IPS-NIHi7 (cell line): ENCODE results near the gene SARS2.
A peak's percentile ranks its signal among the peaks of the same experiment; 100 is the strongest.
"Not testable (repeated sequence)": the region's sequence is repeated elsewhere in the genome, so short reads cannot be mapped to it uniquely, and the experiment has no call there.

ENCODE experiments used
- DNase-seq: peaks from one replicate; pipeline ENCODE4 v3.0.0; 2012; ENCODE audit warnings: mixed read lengths; ENCODE audit errors: extremely low spot score

Gene SARS2

GRCh38 chr19:38929929-38930775, at the start of gene SARS2:
Gene SARS2, minus strand, starts transcription at chr19:38930763. Its CDS starts 27 bp downstream, at chr19:38930736.
- peak; percentile 98 for DNase-seq

- DNase-seq = no peak
Observed at GRCh38 chr19:38979812-38980211, 49.2 kb upstream of the SARS2 start.

DNA sequence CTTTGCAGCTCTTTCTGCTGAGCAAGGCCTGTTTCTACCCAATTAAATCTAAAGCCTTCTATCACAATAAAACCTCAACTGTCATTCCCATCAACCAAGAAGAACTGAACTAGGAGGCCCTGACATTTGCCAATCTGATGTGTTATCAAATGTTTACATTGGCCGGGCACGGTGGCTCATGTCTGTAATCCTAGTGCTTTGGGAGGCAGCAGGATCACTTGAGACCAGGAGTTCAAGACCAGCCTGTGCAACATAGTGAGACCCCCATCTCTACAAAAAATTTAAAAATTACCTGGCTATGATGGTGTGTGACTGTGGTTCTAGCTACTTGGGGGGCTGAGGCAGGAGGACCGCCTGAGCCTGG, 47.7 kb upstream of the SARS2 start:
- DNase-seq = no peak

GRCh38 chr19:38977445-38978325, 47.1 kb upstream of the SARS2 start:
- DNase-seq = no peak

DNA sequence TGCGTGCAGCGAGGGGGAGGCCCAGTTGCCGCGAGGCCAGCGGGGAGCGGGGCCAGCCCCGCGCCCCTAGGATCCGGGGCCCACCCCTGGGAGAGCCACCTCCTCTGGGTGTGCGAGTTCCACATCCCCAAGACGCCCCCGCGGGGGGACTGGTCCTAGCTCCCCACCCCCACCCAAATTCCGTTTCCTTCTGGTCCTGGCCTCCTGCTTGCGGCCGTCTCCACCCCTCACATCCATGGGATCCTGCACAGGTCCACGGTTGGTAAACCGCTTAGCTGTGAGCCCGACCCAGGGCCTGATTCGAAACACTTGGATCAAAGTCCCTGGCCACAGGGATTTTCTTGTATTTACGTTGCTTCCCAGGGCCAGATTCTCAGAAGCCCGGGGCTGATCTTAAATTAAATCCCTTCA, 45.3 kb upstream of the SARS2 start:
- peak; percentile 30 for DNase-seq

DNA sequence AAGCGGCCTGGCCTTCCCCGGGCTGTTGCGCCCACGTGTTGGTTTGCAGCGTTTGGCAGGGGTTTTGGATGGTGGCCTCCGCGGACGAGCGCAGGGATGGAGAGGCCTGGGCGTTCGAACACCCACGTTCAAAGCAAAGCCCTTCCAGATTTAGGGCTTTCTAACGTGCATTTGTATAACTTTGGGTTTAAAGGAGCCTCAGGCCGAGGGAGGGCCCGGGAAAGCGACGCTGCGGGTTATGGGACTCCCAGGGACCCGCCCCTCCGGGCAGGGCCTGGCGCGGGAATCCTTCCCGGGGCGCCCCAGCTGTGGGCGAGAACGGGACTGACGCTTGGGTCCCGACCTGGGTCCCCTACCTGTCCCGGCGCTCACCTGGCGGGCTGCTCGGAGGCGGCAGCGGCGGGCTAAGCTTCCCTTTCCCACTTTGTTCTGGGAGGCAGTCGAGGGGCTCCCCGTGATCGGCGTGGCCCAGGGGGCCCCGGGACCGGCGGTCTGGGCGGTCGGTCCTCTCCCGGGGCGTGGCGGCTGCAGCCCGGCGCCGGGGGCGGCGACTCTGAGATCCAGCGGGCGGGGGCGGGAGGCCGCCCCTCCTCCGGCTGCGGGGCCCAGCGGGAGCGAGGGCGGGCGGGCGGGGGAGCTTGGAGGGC, 44.8 kb upstream of the SARS2 start, which contains the start of gene FBXO17:
TSS of gene FBXO17 (minus strand) at position 529 of the 647 bp plus-strand sequence. CDS start 25,423 bp downstream, outside the sequence.
- DNase-seq = peak; percentile 79

- DNase-seq = no peak
Observed at GRCh38 chr19:38974624-38975213, 44.2 kb upstream of the SARS2 start.

DNA sequence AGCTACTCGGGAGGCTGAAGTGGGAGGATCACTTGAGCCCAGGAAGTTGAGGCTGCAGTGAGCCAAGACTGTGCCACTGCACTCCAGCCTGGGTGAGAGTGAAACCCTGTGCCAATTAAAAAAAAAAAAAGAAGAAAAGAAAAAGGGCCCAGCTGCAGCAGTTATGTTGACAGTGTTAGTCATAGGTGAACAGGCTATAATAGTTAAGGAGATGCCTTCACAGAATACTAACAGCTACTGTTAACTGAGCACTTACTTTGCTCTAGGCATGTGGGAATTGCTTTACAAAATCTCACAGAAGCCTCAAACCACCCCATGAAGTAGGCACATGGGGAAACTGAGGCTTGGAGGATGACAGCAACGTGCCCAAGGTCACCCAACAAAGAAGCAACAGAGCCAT, 41.1 kb upstream of the SARS2 start:
- DNase-seq = no peak

DNA sequence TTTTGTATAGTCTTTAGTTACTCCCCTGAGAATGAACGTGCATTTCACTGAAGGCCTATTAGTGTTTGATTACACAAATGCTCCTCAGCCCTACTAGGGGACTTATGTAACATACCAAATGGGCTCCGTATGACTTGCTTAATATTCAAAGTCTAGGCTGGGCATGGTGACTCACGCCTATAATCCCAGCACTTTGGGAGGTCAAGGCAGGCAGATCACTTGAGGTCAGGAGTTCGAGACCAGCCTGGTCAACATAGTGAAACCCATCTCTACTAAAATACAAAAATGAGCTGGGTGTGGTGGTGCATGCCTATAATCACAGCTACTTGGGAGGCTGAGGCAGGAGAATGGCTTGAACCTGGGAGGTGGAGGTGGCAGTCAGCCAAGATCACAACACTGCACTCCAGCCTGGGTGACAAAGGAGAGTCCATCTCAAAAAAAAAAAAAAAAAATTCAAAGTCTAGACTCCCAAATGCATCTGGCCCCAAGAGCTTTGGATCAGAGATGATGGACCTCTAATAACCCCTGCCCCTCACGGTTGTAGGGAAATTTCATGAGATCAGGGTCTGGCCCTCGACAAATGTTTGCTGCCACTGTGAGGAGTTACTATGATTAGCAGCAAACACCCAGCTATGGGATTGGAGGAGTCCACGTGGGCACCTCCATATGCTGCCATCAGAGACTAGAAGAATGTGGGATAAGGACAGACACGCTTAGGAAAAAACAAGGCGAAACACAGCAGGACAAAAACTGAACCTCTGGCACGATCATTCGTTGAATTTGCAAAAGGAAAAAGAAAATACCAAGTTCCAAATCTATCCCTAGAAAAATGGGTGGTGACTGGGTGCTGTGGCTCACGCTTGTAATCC, 40.3 kb upstream of the SARS2 start:
- no peak for DNase-seq

DNA sequence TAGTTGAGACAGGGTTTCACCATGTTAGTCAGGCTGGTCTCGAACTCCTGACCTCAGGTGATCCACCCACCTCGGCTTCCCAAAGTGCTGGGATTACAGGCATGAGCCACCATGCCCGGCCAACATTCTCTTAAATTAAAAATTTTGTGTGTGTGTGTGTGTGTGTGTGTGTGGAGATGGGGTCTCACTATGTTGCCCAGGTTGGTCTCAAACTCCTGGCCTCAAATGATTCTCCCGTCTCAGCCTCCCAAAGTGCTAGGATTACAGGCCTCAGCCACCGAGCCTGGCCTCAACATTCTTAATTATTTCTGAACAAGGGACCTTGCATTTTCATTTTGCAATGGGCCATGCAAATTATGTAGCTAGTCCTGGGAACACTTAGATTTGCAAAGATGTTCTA, 35.6 kb upstream of the SARS2 start:
- DNase-seq = not testable (repeated sequence)

DNA sequence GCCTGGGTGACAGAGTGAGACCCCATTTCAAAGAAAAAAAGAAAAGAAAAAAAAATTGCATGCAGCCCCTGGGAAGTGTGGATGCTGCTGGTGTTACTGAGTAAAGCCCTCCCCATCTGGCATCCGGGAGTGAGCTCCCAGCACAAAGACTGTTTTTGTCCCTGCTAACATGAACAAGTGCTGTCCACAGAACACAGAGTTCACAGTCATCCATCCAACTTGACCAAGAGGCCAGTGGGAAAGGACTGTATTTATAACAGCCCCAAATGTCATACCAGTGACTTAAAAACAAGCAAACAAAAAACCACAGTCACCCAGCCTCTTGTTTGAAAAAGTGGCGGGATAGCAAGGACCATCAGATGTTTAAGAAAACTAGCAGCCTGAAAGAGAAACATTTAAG, 34.2 kb upstream of the SARS2 start:
- no peak for DNase-seq

GRCh38 chr19:38959618-38960017, 29.1 kb upstream of the SARS2 start:
- DNase-seq = no peak

DNA sequence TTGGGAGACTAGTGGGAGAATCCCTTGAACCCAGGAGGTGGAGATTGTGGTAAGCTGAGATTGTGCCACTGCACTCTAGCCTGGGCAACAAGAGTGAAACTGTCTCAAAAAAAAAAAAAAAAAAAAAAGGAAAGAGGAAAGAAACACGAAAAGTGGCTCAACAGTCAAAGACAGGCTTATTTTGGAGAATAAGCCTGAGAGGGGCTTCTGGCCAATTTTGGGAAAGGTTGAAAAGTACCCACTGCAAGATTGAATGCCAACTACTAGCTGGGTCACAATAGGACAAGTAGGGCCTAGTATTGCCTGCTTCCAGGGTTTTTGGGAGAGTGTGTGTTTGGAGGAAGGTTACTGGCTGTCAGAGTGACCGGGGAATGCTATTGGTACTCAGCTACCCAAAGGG, 27.7 kb upstream of the SARS2 start:
- DNase-seq = no peak

DNA sequence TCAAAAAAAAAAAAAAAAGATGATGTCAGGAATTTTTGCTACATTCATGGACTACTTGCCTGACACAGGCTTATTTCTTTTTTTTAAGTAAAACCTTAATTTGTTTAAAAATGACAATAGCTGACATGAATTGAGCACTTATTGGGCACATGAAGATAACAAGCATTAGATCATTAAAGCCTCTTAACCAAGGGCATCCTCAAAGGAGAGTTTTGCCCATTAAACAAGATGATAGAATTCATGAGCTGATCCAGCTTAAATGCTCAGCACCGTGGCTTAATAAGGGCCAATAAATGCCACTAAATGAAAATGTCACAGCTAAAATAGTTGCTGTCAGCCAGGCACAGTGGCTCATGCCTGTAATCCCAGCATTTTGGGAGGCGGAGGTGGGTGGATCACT, 25.7 kb upstream of the SARS2 start:
- no peak for DNase-seq

GRCh38 chr19:38953677-38954076, 23.1 kb upstream of the SARS2 start:
- DNase-seq = no peak

DNA sequence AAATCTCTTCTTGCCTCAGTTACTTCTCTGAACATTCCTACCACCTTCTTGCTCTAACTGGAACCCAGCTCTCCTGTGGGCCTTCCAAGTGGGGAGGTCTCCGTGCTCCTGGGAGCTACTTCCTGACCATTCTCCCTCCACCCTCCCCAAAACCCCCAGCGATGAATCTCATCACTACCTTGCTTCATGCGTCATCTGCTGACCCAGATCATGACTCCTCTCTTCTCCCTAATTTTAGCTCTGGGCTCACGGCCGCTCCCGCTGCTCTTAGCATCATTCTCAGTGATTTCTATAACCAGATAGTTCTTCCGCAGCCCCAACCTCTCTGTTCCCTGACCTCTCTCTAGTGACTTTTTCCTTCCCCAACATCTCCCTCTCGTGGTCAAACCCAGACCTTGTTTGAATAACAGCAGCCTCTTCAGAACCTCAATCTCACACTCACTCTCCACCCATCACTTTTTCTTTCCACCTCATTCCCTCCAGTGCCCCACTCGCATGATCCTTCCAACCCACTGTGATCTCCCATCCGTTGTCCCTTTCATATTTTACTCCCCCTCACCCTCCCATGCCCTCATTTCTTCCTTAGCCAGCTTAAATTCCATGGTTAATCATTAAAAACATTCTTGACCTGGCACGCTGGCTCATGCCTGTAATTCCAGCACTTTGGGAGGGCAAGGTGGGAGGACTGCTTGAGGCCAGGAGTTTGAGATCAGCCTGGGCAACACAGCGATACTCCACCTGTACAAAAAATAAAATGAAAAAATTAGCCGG, 22.0 kb upstream of the SARS2 start:
- DNase-seq = peak; percentile 61

DNA sequence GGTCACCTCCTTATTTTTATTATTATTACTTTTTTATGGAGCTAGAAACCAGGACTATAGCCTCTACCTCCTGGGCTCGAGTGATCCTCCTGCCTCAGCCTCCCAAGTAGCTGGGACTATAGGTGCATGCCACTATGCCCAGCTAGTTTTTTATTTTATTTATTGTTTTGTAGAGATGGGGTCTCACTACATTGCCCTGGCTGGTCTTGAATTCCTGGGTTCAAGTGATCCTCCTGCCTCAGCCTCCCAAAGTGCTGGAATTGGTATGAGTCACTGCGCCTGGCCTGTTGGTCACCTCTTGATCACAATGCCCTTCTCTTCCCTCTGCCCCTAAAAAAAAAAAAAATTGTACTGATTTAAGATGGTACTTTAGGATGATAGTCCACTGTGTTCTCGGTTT, 20.6 kb upstream of the SARS2 start:
- DNase-seq = no peak

DNA sequence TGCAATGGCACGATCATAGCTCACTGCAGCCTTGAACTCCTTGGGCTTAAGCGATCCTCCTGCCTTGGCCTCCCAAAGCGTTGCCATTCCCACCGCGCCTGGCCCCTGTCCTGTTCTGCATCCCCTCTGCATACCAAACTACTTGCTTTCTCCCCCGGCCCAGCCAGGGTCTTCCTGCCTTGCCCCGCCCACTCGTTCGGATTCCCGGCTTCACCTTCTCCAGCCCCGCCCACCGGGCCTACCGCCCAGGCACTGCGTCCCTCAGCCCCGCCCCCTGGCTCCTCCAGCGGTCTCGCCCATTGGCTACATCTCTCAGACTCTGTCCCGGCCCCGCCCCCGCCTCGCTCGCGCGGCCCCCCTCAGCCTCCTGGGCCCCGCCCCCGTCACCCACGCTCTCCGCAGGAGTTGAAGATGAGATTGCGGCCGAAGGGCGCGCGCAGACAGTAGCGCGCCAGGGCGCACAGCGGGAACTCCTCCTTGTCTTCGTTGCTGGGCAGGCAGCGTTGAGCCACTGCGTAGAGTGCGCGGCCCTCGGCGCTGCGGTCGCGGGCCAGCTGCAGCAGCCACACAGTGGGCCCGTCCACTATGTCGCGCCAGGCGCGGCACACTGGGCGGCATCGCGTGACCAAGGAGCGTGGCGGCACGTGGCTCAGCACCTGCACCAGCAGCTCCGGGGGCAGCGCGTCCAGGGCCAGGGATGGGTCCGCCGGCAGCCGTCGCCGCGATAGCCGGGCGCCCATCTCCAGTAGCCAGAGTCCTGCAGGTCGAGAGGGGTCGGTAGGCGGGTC, 19.2 kb upstream of the SARS2 start:
- DNase-seq = peak; percentile 99
